HepG2 (cell line): ENCODE results near the gene IMPG2. TPM values are rescaled to one million over a fixed set of nuclear protein-coding genes. Genes with fewer than 3 reads are reported as not detected.

Experiments
- ATAC-seq: fragments of 200-7000 bp; cut with Tn5 transposase; 3 replicates; pipeline ENCODE4 v1.9.1; 2020; ENCODE audit warnings: mild to moderate bottlenecking, moderate library complexity
- BruUV-seq: library from RNA; stranded (reverse); fragments of 400-500 nt; replicated peaks from 2 replicates; lab custom pipeline; 2021; lab: Mats Ljungman, UMichigan
- CTCF ChIA-PET: fragments of 300-600 bp; formaldehyde crosslinking; extraction: SDS; loops from one replicate; lab custom pipeline; 2021; ENCODE audit warnings: low total read pairs, inconsistent platforms, low intra/inter-chr PET ratio; lab: Yijun Ruan, JAX
- POLR2A ChIA-PET: fragments of 350-600 bp; sonication (Branson Sonifier 250); formaldehyde crosslinking; loops from one replicate; lab custom pipeline; 2020; ENCODE audit warnings: antibody characterized with exemption, inconsistent platforms; lab: Yijun Ruan, JAX
- DNase-seq: peaks from one replicate; pipeline ENCODE4 v3.0.0-alpha.2; 2015; ENCODE audit warnings: low spot score
- FAIRE-seq: peaks from 3 replicates; lab custom pipeline; 2011; peaks lifted over from hg19 to GRCh38; lab: Jason Lieb, UNC
- H2AFZ ChIP-seq: one replicate; pipeline ENCODE4 v1.6.1; 2011; ENCODE audit warnings: low read length, inconsistent platforms
- H3K27ac ChIP-seq: fragments of 300-600 bp; 3 replicates; pipeline ENCODE4 v1.8.0; 2011; ENCODE audit warnings: mixed run types, mild to moderate bottlenecking, mixed read lengths, low read length, inconsistent platforms; ENCODE audit not compliant: insufficient read depth; ENCODE audit errors: extremely low read length
- H3K27me3 ChIP-seq, 2 experiments: fragments of 200-600 bp in 1 of 2; 2 replicates in 1 of 2; 3 replicates in 1 of 2; pipeline versions ENCODE4 v1.6.0 to v1.8.0; 2011; ENCODE audit warnings: low read length in 2 of 2, mild to moderate bottlenecking in 2 of 2, moderate library complexity in 2 of 2, inconsistent platforms in 1 of 2; ENCODE audit not compliant: insufficient read depth in 2 of 2, control insufficient read depth in 1 of 2
- H3K36me3 ChIP-seq, 2 experiments: fragments of 200-600 bp in 1 of 2; replicated peaks in 1 of 2; 2 replicates in 1 of 2; 3 replicates in 1 of 2; pipeline versions ENCODE4 v1.5.1 to v1.8.0; 2011; ENCODE audit warnings: low read length in 2 of 2, inconsistent platforms in 1 of 2; ENCODE audit not compliant: insufficient read depth in 2 of 2, control insufficient read depth in 1 of 2
- H3K4me1 ChIP-seq: 2 replicates; pipeline ENCODE4 v1.5.1; 2012; ENCODE audit warnings: low read length, inconsistent platforms; ENCODE audit not compliant: insufficient read depth
- H3K4me2 ChIP-seq: 2 replicates; pipeline ENCODE4 v1.6.0; 2011; ENCODE audit warnings: low read depth, low read length, inconsistent platforms
- H3K4me3 ChIP-seq, 3 experiments: fragments of 200-600 bp in 1 of 3; sonication (generic), shearing (Covaris generic) in 1 of 3; replicated peaks in 1 of 3; 2 replicates each; pipeline ENCODE4 v1.5.1; 2011 to 2016; ENCODE audit warnings: low read length in 3 of 3, inconsistent platforms in 2 of 3, low read depth in 2 of 3, mild to moderate bottlenecking in 2 of 3, control low read depth in 1 of 3, mixed read lengths in 1 of 3; ENCODE audit not compliant: insufficient read depth in 1 of 3
- H3K79me2 ChIP-seq: one replicate; pipeline ENCODE4 v1.6.1; 2011; ENCODE audit warnings: low read length, inconsistent platforms; ENCODE audit not compliant: insufficient read depth
- H3K9ac ChIP-seq: 2 replicates; pipeline ENCODE4 v1.6.0; 2011; ENCODE audit warnings: mild to moderate bottlenecking, low read depth, low read length, inconsistent platforms; ENCODE audit not compliant: insufficient read depth
- H3K9me3 ChIP-seq: 2 replicates; pipeline ENCODE4 v1.5.1; 2012; ENCODE audit warnings: mild to moderate bottlenecking, low read length
- H4K20me1 ChIP-seq: 2 replicates; pipeline ENCODE4 v1.6.0; 2011; ENCODE audit warnings: inconsistent platforms, mild to moderate bottlenecking, low read length, moderate library complexity; ENCODE audit not compliant: insufficient read depth
- ARHGAP35 ChIP-seq: sonication (generic); formaldehyde crosslinking; IDR thresholded peaks from 2 replicates; pipeline ENCODE4 v1.9.0; 2022; ENCODE audit warnings: mild to moderate bottlenecking, inconsistent platforms, moderate library complexity, missing genetic modification reagents, borderline replicate concordance
- ATF6 ChIP-seq: sonication (generic); formaldehyde crosslinking; conservative IDR thresholded peaks from 2 replicates; pipeline ENCODE4 v1.4.0; 2020; ENCODE audit warnings: missing genetic modification reagents
- CENPT ChIP-seq: sonication (generic); formaldehyde crosslinking; IDR thresholded peaks from 2 replicates; pipeline ENCODE4 v1.8.0; 2022; ENCODE audit warnings: low read depth, mild to moderate bottlenecking, moderate library complexity, missing genetic modification reagents
- CENPX ChIP-seq: sonication (generic); formaldehyde crosslinking; IDR thresholded peaks from 2 replicates; pipeline ENCODE4 v1.9.0; 2021; ENCODE audit warnings: mild to moderate bottlenecking, missing genetic modification reagents, moderate library complexity
- MED8 ChIP-seq: sonication (generic); formaldehyde crosslinking; IDR thresholded peaks from 2 replicates; pipeline ENCODE4 v1.8.1; 2023; ENCODE audit warnings: mild to moderate bottlenecking, missing genetic modification reagents; ENCODE audit not compliant: insufficient replicate concordance
- SALL2 ChIP-seq: sonication (generic); formaldehyde crosslinking; IDR thresholded peaks from 2 replicates; pipeline ENCODE4 v1.8.1; 2023; ENCODE audit warnings: mild to moderate bottlenecking, missing genetic modification reagents, inconsistent platforms
- ZFP82 ChIP-seq: sonication (generic); formaldehyde crosslinking; IDR thresholded peaks from 2 replicates; pipeline ENCODE4 v1.5.1; 2020; ENCODE audit warnings: mild to moderate bottlenecking, missing genetic modification reagents, borderline replicate concordance
- ZNF121 ChIP-seq: sonication (generic); formaldehyde crosslinking; IDR thresholded peaks from 2 replicates; pipeline ENCODE4 v1.5.0; 2020; ENCODE audit warnings: mild to moderate bottlenecking, missing genetic modification reagents
- ZNF563 ChIP-seq: sonication (generic); formaldehyde crosslinking; IDR thresholded peaks from 2 replicates; pipeline ENCODE4 v1.8.0; 2022; ENCODE audit warnings: mild to moderate bottlenecking, moderate library complexity, missing genetic modification reagents
- ZSCAN21 ChIP-seq: sonication (generic); formaldehyde crosslinking; IDR thresholded peaks from 2 replicates; pipeline ENCODE4 v1.8.0; 2022; ENCODE audit warnings: mild to moderate bottlenecking, missing genetic modification reagents, moderate library complexity, borderline replicate concordance
- WGBS: methylation state at CpG from one replicate; pipeline ENCODE4 v1.1.6; 2017; ENCODE audit warnings: low lambda C conversion rate; 5-methylcytosine and 5-hydroxymethylcytosine counted together
- in situ Hi-C: cut with HindIII; loops from 2 replicates; pipeline ENCODE4 v1.10.0; 2017; ENCODE audit warnings: low pct_unique_long_range_greater_than_20kb; ENCODE audit not compliant: extremely low pct_ligation_motif_present
- intact Hi-C: fragments of 100-400 bp; cut with micrococcal nuclease; formaldehyde crosslinking; loops from one replicate; pipeline ENCODE4 v1.10.0; 2022; ENCODE audit not compliant: unreplicated experiment
- polyA plus RNA-seq, 8 experiments: library from polyadenylated mRNA; depleted of rRNA in 3 of 8; stranded (reverse) in 7 of 8; unstranded in 1 of 8; fragments of >200 nt; fragmentation: Illumina TruSeq in 4 of 8; extraction: Trizol in 4 of 8; gene quantifications; 2 replicates each; pipeline versions ENCODE4 v1.2.1 to v1.2.3, GENCODE V29; 2011 to 2016; ENCODE audit warnings: low read depth in 4 of 8, missing spikeins in 1 of 8, mixed read lengths in 1 of 8; ENCODE audit not compliant: insufficient read depth in 1 of 8
- total RNA-seq, 5 experiments: library from RNA; depleted of rRNA; stranded (reverse); fragments of >200 nt; fragmentation: Illumina TruSeq; extraction: Trizol; gene quantifications; 2 replicates each; pipeline ENCODE4 v1.2.3, GENCODE V29; 2016; ENCODE audit warnings: low read depth in 1 of 5
- TF ChIP-seq, protein P1 (sequence below): sonication (generic); formaldehyde crosslinking; conservative IDR thresholded peaks from 2 replicates; pipeline ENCODE4 v1.4.0; 2020; ENCODE audit warnings: missing genetic modification reagents
- TF ChIP-seq, protein P2 (sequence below): sonication (generic); formaldehyde crosslinking; IDR thresholded peaks from 2 replicates; pipeline ENCODE4 v1.4.0; 2020; ENCODE audit warnings: missing genetic modification reagents

IMPG2 gene
- total and polyA plus RNA-seq, 2 of the 13 experiments (the other 11 are each of a cell fraction or from before 2014, with no cell fraction given): 0.02 to 0.03 TPM

DNA sequence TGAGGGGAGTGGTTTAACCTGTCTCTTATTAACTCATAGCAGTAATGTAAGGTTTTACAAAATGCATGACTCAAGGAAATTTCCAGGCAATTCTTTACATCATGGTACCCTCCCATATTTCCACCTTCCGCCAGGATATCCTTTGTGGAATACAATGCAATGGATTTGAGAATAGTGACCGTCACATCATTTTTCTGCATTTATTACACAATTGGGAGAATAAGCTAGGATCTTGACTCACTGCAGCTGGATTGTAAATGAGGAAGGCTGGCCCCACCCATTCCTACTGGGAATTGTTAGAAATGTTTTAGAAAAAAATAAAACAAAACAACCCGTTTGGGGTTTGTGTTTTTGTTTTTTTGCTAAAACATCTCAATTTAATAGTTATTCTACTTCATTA, 97.4 kb downstream of the IMPG2 start:
- WGBS: 1% methylated on average over 3 of the region's 3 CpGs
- no peak for TF ChIP-seq CENPT (CRISPR knock-in tag)
- FAIRE-seq (no peak), ATAC-seq (no peak), DNase-seq (no peak)
- Histone ChIP-seq H4K20me1 (no peaks in the 10 kb centered on the region), H3K27me3 (no peaks in the 10 kb centered on the region; a peak in 1 of 5 replicates), H3K4me3 (no peak overlapping the region), H3K9me3 (no peaks in the 10 kb centered on the region), H3K4me2 (no peak overlapping the region), H3K4me1 (no peaks in the 10 kb centered on the region), H3K36me3 (no peaks in the 10 kb centered on the region), H3K27ac (no peak overlapping the region), H3K9ac (no peak overlapping the region), H2AFZ (no peak overlapping the region), H3K79me2 (no peaks in the 10 kb centered on the region)
- POLR2A ChIA-PET: no interaction called here
- intact Hi-C loops: no loop called here
- BruUV-seq: no TSS peak
- CTCF ChIA-PET: no interaction called here
- in situ Hi-C loops: no loop called here

DNA sequence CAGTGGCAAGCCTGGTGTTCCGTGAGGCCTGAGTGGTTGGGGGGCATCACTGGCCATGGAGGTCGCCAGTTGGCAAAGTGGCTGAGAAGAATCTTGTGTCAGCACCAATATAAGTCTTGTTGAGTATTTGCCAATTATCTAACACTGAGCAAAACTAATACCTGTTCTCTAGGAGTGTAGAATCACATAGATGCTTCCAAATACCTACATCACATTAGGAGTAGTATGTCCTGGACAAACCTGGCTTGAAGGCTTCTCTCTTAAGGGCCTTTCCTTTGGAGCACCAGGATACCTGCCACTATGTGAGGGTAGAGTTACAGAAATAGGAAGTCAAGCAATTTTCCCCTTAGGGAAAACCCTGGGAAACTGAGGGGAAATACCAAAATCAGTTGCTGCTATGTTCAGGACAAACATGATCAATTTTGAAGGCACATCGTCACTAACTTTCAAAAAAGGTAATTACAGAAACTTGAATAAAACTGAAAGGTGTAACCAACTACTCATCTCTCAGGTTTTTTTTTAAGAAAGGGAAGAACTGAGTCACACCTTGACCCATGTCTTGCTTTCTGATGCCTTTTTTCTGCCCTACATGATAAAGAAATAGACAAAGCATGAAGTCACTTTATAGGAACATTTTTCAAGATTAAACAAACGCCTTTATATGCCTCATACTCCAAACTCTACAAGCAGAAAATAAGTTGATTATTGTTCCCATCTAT, 100.4 kb downstream of the IMPG2 start:
- H3K79me2 ChIP-seq: no peaks in the 10 kb centered on the region
- no peak overlapping the region for H3K9ac ChIP-seq
- H3K4me1 ChIP-seq: no peaks in the 10 kb centered on the region
- intact Hi-C loops: no loop called here
- no peak overlapping the region for H3K27ac ChIP-seq
- DNase-seq (no peak), FAIRE-seq (no peak), ATAC-seq (no peak)
- H4K20me1 ChIP-seq: no peaks in the 10 kb centered on the region
- CTCF ChIA-PET: no interaction called here
- 36% methylated on average over 4 of the region's 4 CpGs for WGBS
- POLR2A ChIA-PET: no interaction called here
- H2AFZ ChIP-seq: no peak overlapping the region
- in situ Hi-C loops: no loop called here
- no peak overlapping the region for H3K4me2 ChIP-seq
- no peak overlapping the region for H3K4me3 ChIP-seq
- no peaks in the 10 kb centered on the region for H3K9me3 ChIP-seq
- no peaks in the 10 kb centered on the region for H3K36me3 ChIP-seq
- H3K27me3 ChIP-seq: no peaks in the 10 kb centered on the region; a peak in 1 of 5 replicates
- BruUV-seq: no TSS peak
- TF ChIP-seq ZSCAN21 (CRISPR knock-in tag): no peak
- no peak for TF ChIP-seq ARHGAP35 (CRISPR knock-in tag)
- TF ChIP-seq, protein P1, sequence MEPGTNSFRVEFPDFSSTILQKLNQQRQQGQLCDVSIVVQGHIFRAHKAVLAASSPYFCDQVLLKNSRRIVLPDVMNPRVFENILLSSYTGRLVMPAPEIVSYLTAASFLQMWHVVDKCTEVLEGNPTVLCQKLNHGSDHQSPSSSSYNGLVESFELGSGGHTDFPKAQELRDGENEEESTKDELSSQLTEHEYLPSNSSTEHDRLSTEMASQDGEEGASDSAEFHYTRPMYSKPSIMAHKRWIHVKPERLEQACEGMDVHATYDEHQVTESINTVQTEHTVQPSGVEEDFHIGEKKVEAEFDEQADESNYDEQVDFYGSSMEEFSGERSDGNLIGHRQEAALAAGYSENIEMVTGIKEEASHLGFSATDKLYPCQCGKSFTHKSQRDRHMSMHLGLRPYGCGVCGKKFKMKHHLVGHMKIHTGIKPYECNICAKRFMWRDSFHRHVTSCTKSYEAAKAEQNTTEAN (CRISPR knock-in tag): no peak
- no peak for TF ChIP-seq CENPX (CRISPR knock-in tag)
- TF ChIP-seq ZNF121 (CRISPR knock-in tag): no peak
- TF ChIP-seq ATF6 (CRISPR knock-in tag): no peak
- TF ChIP-seq, protein P2, sequence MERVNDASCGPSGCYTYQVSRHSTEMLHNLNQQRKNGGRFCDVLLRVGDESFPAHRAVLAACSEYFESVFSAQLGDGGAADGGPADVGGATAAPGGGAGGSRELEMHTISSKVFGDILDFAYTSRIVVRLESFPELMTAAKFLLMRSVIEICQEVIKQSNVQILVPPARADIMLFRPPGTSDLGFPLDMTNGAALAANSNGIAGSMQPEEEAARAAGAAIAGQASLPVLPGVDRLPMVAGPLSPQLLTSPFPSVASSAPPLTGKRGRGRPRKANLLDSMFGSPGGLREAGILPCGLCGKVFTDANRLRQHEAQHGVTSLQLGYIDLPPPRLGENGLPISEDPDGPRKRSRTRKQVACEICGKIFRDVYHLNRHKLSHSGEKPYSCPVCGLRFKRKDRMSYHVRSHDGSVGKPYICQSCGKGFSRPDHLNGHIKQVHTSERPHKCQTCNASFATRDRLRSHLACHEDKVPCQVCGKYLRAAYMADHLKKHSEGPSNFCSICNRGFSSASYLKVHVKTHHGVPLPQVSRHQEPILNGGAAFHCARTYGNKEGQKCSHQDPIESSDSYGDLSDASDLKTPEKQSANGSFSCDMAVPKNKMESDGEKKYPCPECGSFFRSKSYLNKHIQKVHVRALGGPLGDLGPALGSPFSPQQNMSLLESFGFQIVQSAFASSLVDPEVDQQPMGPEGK (CRISPR knock-in tag): no peak
- no peak for TF ChIP-seq ZNF563 (CRISPR knock-in tag)
- TF ChIP-seq ZFP82 (CRISPR knock-in tag): no peak
- TF ChIP-seq SALL2 (CRISPR knock-in tag): no peak
- no peak for TF ChIP-seq MED8 (CRISPR knock-in tag)
